K562 (cell line): ENCODE results near the gene CMTM1. TPM values are rescaled to one million over a fixed set of nuclear protein-coding genes. Genes with fewer than 3 reads are reported as not detected.
A peak's percentile ranks its signal among the peaks of the same experiment; 100 is the strongest.

Experiments used
- CBX2 ChIP-seq: fragments of 200-600 bp; sonication (generic); IDR thresholded peaks from one replicate; pipeline ENCODE4 v1.6.1; 2012; ENCODE audit warnings: mild to moderate bottlenecking, low read length, inconsistent platforms; ENCODE audit not compliant: insufficient read depth, poor library complexity, severe bottlenecking
- MAFF ChIP-seq: IDR thresholded peaks from 2 replicates; pipeline ENCODE4 v1.6.1; 2012; ENCODE audit warnings: low read length, improper control_type of control experiment
- NFE2L1 ChIP-seq: fragments of 450-650 bp; IDR thresholded peaks from 2 replicates; pipeline ENCODE4 v1.6.1; 2016; ENCODE audit warnings: missing genetic modification characterization, low read depth, mild to moderate bottlenecking, missing compliant biosample characterization, moderate library complexity, borderline replicate concordance
- PCBP2 ChIP-seq: fragments of 200-400 bp; formaldehyde crosslinking; IDR thresholded peaks from 2 replicates; pipeline ENCODE4 v1.6.1; 2018; ENCODE audit warnings: low read length, low read depth, mild to moderate bottlenecking, moderate library complexity; ENCODE audit not compliant: poor library complexity, severe bottlenecking
- POLR2B ChIP-seq: fragments of 450-650 bp; IDR thresholded peaks from 2 replicates; pipeline ENCODE4 v1.6.1; 2018; ENCODE audit warnings: low read depth; ENCODE audit not compliant: partially characterized antibody
- SUPT5H ChIP-seq: fragments of 450-650 bp; IDR thresholded peaks from 2 replicates; pipeline ENCODE4 v1.6.1; 2016
- TEAD1 ChIP-seq, 2 experiments: fragments of 450-650 bp in 1 of 2; sonication (generic) in 1 of 2; formaldehyde crosslinking; IDR thresholded peaks; 2 replicates each; pipeline versions ENCODE4 v1.4.0 to v1.8.0; 2020 to 2022; ENCODE audit warnings: mild to moderate bottlenecking in 2 of 2, missing genetic modification reagents in 1 of 2
- TEAD2 ChIP-seq: fragments of 450-650 bp; IDR thresholded peaks from 2 replicates; pipeline ENCODE4 v1.6.1; 2016; ENCODE audit warnings: missing genetic modification characterization, control low read depth, missing compliant biosample characterization
- ZBED1 ChIP-seq: IDR thresholded peaks from 2 replicates; pipeline ENCODE4 v1.6.1; 2014
- ZNF146 ChIP-seq: IDR thresholded peaks from one replicate; pipeline ENCODE4 v1.6.1; 2018; ENCODE audit warnings: missing compliant biosample characterization; ENCODE audit not compliant: unreplicated experiment
- ZSCAN32 ChIP-seq: fragments of 450-650 bp; formaldehyde crosslinking; IDR thresholded peaks from 2 replicates; pipeline ENCODE4 v1.4.0; 2020; ENCODE audit warnings: mild to moderate bottlenecking, moderate library complexity
- polyA plus RNA-seq, 8 experiments: library from polyadenylated mRNA; depleted of rRNA in 4 of 8; stranded (reverse) in 5 of 8; unstranded in 3 of 8; fragments of >200 nt; fragmentation: Nextera tagmentation in 2 of 8; fragmentation: Illumina TruSeq in 1 of 8; extraction: Ambion mirVana in 2 of 8; extraction: Trizol in 1 of 8; gene quantifications; 2 replicates each; pipeline versions ENCODE4 v1.2.1 to v1.2.3, GENCODE V29; 2011 to 2014; ENCODE audit warnings: inconsistent platforms in 1 of 8, missing spikeins in 1 of 8
- total RNA-seq, 7 experiments: library from RNA; depleted of rRNA in 6 of 7; stranded (reverse); fragments of >200 nt in 6 of 7; fragmentation: Illumina TruSeq in 2 of 7; extraction: Trizol in 2 of 7; gene quantifications; 2 replicates each; pipeline versions ENCODE4 v1.2.1 to v1.2.3, GENCODE V29; 2011 to 2021; ENCODE audit warnings: low replicate concordance in 1 of 7
- TF ChIP-seq, protein P1 (sequence below): fragments of 200-800 bp; sonication (Bioruptor generic); IDR thresholded peaks from 2 replicates; pipeline ENCODE4 v1.6.1; 2017; ENCODE audit warnings: missing genetic modification characterization, missing compliant biosample characterization
- TF ChIP-seq, protein P2 (sequence below), 2 experiments: IDR thresholded peaks; 2 replicates each; pipeline ENCODE4 v1.6.1; 2011; ENCODE audit warnings: borderline replicate concordance in 1 of 2, control low read depth in 1 of 2, low read depth in 1 of 2, low read length in 1 of 2, mild to moderate bottlenecking in 1 of 2, mixed read lengths in 1 of 2, moderate library complexity in 1 of 2; ENCODE audit not compliant: insufficient read depth in 1 of 2, insufficient read length in 1 of 2, poor library complexity in 1 of 2, severe bottlenecking in 1 of 2; ENCODE audit errors: extremely low read depth in 1 of 2
- TF ChIP-seq, protein P3 (sequence below), 2 experiments: fragments of 450-650 bp; IDR thresholded peaks; 2 replicates each; pipeline ENCODE4 v1.6.1; 2016; ENCODE audit warnings: mild to moderate bottlenecking in 2 of 2, borderline replicate concordance in 1 of 2, low read depth in 1 of 2, moderate library complexity in 1 of 2

Gene CMTM1
- total and polyA plus RNA-seq, 9 of the 15 experiments (the other 6 are each of a cell fraction or from before 2014, with no cell fraction given): 0.25 to 2.6 (median 1.1) TPM; not detected in 2

DNA sequence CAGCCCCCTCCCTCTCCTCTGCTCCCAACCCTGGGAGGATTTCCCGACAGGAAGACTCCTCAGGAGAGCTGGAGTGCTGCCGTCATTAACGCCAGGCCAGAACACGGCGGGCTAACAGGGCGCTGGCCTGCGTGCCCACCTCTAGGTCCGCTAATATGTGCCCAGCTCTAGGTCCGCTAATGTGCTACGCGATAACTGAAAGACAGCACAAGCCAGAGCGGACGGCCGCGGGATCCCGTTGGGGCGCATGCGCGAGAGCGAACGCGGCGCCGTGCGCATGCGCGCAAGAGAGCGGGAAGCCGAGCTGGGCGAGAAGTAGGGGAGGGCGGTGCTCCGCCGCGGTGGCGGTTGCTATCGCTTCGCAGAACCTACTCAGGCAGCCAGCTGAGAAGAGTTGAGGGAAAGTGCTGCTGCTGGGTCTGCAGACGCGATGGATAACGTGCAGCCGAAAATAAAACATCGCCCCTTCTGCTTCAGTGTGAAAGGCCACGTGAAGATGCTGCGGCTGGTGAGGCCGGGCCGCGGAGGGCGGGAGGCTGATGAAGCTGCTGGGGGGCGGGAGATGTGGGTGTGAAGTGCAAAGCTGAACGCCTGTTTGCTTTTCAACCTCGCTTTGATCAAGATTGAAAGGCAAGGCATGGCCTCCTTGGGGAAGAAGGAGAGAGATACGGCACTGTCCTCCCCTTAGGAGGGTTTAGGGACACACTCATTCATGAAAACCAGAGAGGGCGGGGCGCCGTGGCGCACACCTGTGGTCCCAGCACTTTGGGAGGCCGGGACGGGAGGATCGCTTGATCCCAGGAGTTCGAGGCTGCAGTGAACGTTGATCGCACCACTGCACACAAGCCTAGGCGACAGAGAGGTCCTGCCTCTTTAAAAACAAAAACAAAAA is 13.7 kb upstream of the CMTM1 start, which contains the start of gene CKLF (continued):
- TF ChIP-seq, protein P1, sequence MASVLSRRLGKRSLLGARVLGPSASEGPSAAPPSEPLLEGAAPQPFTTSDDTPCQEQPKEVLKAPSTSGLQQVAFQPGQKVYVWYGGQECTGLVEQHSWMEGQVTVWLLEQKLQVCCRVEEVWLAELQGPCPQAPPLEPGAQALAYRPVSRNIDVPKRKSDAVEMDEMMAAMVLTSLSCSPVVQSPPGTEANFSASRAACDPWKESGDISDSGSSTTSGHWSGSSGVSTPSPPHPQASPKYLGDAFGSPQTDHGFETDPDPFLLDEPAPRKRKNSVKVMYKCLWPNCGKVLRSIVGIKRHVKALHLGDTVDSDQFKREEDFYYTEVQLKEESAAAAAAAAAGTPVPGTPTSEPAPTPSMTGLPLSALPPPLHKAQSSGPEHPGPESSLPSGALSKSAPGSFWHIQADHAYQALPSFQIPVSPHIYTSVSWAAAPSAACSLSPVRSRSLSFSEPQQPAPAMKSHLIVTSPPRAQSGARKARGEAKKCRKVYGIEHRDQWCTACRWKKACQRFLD: no peak
- TF ChIP-seq CBX2 (no peak), PCBP2 (no peak), SUPT5H (peak; percentile 91), MAFF (no peak), ZSCAN32 (CRISPR knock-in tag) (no peak), TEAD1 (CRISPR knock-in tag; IDR thresholded peaks at IDR 0.05) (peak; percentile 22 to 84; a peak in 1 of 4 replicates), NFE2L1 (tag) (no peak), TEAD2 (tag) (no peak), ZBED1 (0 out of 2 replicates have a peak, but pooled peaks have one; percentile 40), POLR2B (peak; percentile 99), ZNF146 (CRISPR knock-in tag) (no peak)
- TF ChIP-seq, protein P2, sequence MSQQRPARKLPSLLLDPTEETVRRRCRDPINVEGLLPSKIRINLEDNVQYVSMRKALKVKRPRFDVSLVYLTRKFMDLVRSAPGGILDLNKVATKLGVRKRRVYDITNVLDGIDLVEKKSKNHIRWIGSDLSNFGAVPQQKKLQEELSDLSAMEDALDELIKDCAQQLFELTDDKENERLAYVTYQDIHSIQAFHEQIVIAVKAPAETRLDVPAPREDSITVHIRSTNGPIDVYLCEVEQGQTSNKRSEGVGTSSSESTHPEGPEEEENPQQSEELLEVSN (IDR thresholded peaks at IDR 0.05; ENCODE audit: borderline replicate concordance in 1 of 2, extremely low read depth in 1 of 2, insufficient read depth in 1 of 2, insufficient read length in 1 of 2, low read depth in 1 of 2, low read length in 1 of 2, poor library complexity in 1 of 2, severe bottlenecking in 1 of 2): peak; percentile 100
- TF ChIP-seq, protein P3, sequence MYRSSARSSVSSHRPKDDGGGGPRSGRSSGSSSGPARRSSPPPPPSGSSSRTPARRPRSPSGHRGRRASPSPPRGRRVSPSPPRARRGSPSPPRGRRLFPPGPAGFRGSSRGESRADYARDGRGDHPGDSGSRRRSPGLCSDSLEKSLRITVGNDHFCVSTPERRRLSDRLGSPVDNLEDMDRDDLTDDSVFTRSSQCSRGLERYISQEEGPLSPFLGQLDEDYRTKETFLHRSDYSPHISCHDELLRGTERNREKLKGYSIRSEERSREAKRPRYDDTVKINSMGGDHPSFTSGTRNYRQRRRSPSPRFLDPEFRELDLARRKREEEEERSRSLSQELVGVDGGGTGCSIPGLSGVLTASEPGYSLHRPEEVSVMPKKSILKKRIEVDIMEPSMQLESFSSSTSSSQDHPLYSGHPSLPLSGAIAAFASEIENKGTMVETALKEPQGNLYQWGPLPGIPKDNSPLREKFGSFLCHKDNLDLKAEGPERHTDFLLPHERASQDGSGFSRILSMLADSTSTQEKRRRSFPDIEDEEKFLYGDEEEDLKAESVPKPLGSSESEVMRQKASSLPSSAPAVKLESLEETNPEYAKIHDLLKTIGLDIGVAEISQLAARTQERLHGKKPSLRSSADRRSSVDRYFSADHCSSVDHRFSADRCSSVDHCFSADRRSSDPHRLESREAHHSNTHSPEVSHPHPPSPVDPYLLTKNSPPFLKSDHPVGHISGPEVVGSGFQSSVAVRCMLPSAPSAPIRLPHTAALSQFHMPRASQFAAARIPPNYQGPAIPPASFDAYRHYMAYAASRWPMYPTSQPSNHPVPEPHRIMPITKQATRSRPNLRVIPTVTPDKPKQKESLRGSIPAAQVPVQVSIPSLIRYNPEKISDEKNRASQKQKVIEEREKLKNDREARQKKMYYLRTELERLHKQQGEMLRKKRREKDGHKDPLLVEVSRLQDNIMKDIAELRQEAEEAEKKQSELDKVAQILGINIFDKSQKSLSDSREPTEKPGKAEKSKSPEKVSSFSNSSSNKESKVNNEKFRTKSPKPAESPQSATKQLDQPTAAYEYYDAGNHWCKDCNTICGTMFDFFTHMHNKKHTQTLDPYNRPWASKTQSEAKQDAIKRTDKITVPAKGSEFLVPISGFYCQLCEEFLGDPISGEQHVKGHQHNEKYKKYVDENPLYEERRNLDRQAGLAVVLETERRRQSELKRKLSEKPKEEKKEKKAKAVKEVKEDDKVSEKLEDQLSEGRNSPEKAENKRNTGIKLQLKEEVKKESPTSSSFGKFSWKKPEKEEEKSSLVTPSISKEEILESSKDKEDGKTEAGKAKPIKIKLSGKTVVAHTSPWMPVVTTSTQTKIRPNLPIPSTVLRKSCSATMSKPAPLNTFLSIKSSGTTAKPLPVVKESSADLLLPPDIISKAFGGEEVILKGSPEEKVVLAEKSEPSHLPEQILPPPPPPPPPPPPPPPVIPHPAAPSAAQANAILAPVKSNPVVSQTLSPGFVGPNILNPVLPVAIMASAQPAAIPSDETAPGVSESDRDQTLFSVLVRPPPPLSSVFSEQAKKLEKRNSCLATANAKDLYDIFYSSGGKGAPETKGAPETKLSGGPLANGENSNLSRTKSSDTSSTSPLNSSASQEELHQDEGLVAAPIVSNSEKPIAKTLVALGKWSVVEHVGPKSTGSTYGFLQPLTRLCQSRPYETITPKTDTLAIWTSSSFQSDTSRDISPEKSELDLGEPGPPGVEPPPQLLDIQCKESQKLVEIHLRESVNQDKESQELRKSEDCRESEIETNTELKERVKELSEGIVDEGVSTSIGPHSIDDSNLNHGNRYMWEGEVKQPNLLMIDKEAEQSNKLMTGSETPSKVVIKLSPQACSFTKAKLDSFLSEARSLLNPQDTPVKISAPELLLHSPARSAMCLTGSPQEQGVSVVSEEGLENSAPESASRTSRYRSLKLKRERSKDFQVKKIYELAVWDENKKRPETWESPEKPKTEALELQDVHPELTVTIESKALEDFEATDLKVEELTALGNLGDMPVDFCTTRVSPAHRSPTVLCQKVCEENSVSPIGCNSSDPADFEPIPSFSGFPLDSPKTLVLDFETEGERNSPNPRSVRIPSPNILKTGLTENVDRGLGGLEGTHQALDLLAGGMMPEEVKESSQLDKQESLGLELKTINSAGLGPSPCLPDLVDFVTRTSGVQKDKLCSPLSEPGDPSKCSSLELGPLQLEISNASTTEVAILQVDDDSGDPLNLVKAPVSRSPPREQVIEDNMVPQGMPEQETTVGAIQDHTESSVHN (IDR thresholded peaks at IDR 0.05; ENCODE audit: borderline replicate concordance in 1 of 2, low read depth in 1 of 2): no peak
